Heart left ventricle (tissue), 16 donors: ENCODE data around the gene C1QTNF12. TPM values are rescaled to one million over a fixed set of nuclear protein-coding genes. Genes with fewer than 3 reads are reported as not detected.
A peak's percentile ranks its signal among the peaks of the same experiment; 100 is the strongest.

Experiments
- ATAC-seq, 4 donors: fragments of 200-7000 bp; cut with Tn5 transposase; one replicate each; pipeline ENCODE4 v1.9.1; 2020 to 2022; ENCODE audit warnings: moderate library complexity in 4 of 4, mild to moderate bottlenecking in 3 of 4, moderate number of reproducible peaks in 1 of 4
- DNase-seq, 5 donors: peaks; one replicate each; pipeline ENCODE4 v3.0.0-alpha.2; 2020
- H3K27ac ChIP-seq, 12 donors: fragments of 200-600 bp; sonication (generic) in 4 of 12; one replicate each; pipeline versions ENCODE4 v1.5.0 to v1.8.0; 2016 to 2022; ENCODE audit warnings: mild to moderate bottlenecking in 2 of 12
- H3K27me3 ChIP-seq, 9 donors: fragments of 200-600 bp; sonication (generic) in 2 of 9; one replicate each; pipeline versions ENCODE4 v1.5.1 to v1.8.0; 2016 to 2022; ENCODE audit warnings: mild to moderate bottlenecking in 3 of 9
- H3K36me3 ChIP-seq, 9 donors: fragments of 200-600 bp; sonication (generic) in 2 of 9; one replicate each; pipeline versions ENCODE4 v1.5.0 to v1.8.0; 2018 to 2022; ENCODE audit warnings: mild to moderate bottlenecking in 2 of 9
- H3K4me1 ChIP-seq, 12 donors: fragments of 200-600 bp; sonication (generic) in 4 of 12; one replicate each; pipeline versions ENCODE4 v1.5.0 to v1.8.0; 2016 to 2022; ENCODE audit warnings: mild to moderate bottlenecking in 3 of 12
- H3K4me3 ChIP-seq, 12 donors: fragments of 200-600 bp; sonication (generic) in 4 of 12; one replicate each; pipeline versions ENCODE4 v1.5.0 to v1.8.0; 2017 to 2022; ENCODE audit warnings: mild to moderate bottlenecking in 9 of 12, moderate library complexity in 4 of 12
- H3K9me3 ChIP-seq, 12 donors: fragments of 200-600 bp; sonication (generic) in 4 of 12; one replicate each; pipeline versions ENCODE4 v1.5.0 to v1.8.0; 2016 to 2022; ENCODE audit warnings: mild to moderate bottlenecking in 1 of 12
- CTCF ChIP-seq, 12 donors: fragments of 200-600 bp; sonication (generic) in 4 of 12; IDR thresholded peaks; one replicate each; pipeline versions ENCODE4 v1.5.0 to v1.8.0; 2018 to 2022; ENCODE audit warnings: antibody characterized with exemption in 12 of 12, mild to moderate bottlenecking in 5 of 12
- POLR2A ChIP-seq, 2 donors: fragments of 450-650 bp; IDR thresholded peaks; one replicate each; pipeline ENCODE4 v1.6.1; 2017; ENCODE audit warnings: antibody characterized with exemption in 2 of 2, mild to moderate bottlenecking in 2 of 2, moderate library complexity in 2 of 2
- WGBS, 4 donors: extraction: QIAGEN DNeasy Blood & Tissue Kit in 2 of 4; methylation state at CpG; one replicate each; pipeline versions ENCODE4 v1.1.5 to v1.1.7; 2013 to 2018; 5-methylcytosine and 5-hydroxymethylcytosine counted together
- intact Hi-C, 10 donors: fragments of 100-400 bp; cut with DNase I; formaldehyde crosslinking; loops; one replicate each; pipeline versions ENCODE4 v1.11.1 to v1.14.2; 2022
- polyA plus RNA-seq, 2 donors: library from polyadenylated mRNA; stranded (reverse); fragments of 200-250 nt; gene quantifications; one replicate each; pipeline ENCODE4 v1.2.3, GENCODE V29; 2013
- total RNA-seq, 9 donors: library from RNA; depleted of rRNA in 2 of 9; stranded (reverse); fragments of >200 nt in 2 of 9; fragmentation: NEBNext Ultra II Directional in 3 of 9; extraction: Animal tissue kit (Norgen Biotek cat#: 25700) in 3 of 9; gene quantifications; one replicate each; pipeline versions ENCODE4 v1.1.0 to v1.2.4, GENCODE V29; 2016 to 2023
- donor health status: ischemic (EF 13 %, LVEDD 7.1; RV severe dilation, severe dysfunction).
- donor health status: healthy with polysubstance abuse.
- donor health status: DM: no; HTN: yes; CAD: no.
- donor health status: DM: no; HTN: no; CAD: no.
- donor health status: ischemic (EF 25% LVEDD 6.9; RV normal size, moderate dysfunction).
- donor health status: ischemic (EF 25% LVEDD 5.7; RV mildly dilated, moderate dysfunction).
- donor health status: healthy.
- donor health status: DM: yes; HTN: yes; CAD: no.
- donor health status: ischemic (EF 35%, LVEDD 5.7; RV mildly dilated, moderate dysfunction).
- donor health status: nonischemic (EF 11% LVEDD 7.7; RV severe dilation, severe dysfunction).
- donor health status: DM: yes; HTN: yes; CAD: no.
- donor health status: PGD.
- donor health status: ischemic (EF 29% LVEDD 5.4; RV normal size, mild dysfunction).
- donor health status: nonischemic (EF 23%, LVEDD 6.1; RV moderate dilation, normal function).

C1QTNF12 gene
- total and polyA plus RNA-seq, 11 donors: 0.72 to 3.5 (median 0.85) TPM; not detected in 2

GRCh38 chr1:1198423-1199140 is 47.9 kb downstream of the C1QTNF12 start:
- no peak overlapping the region for H3K4me3 ChIP-seq
- 63 to 75% (median 71%) methylated on average over 17 to 23 of the region's 23 CpGs for WGBS, 4 donors
- peak in 4 of 5 donors; percentile 5 to 48 (median 16) for DNase-seq
- no peak for ATAC-seq
- H3K4me1 ChIP-seq: peaks cover 0 to 13% (median 8%) of the 10 kb centered on the region in 12 donors
- no peak overlapping the region for H3K27ac ChIP-seq
- intact Hi-C loops: loop anchor here in 1 of 10 donors (5.0 kb wide), 1 partner anchor 41 kb away; no protein-coding TSS in a partner anchor
- no peaks in the 10 kb centered on the region for H3K36me3 ChIP-seq
- H3K27me3 ChIP-seq: peaks cover 0 to 24% (median 5%) of the 10 kb centered on the region in 9 donors
- H3K9me3 ChIP-seq: peaks cover 0 to 17% (median 0%) of the 10 kb centered on the region in 12 donors
- TF ChIP-seq CTCF (IDR thresholded peaks at IDR 0.05) (no peak), POLR2A (IDR thresholded peaks at IDR 0.05) (no peak)

- H3K27me3 ChIP-seq: peaks cover 0 to 17% (median 5%) of the 10 kb centered on the region in 9 donors
- peaks cover 0 to 13% (median 8%) of the 10 kb centered on the region in 12 donors for H3K4me1 ChIP-seq
- DNase-seq: peak in 4 of 5 donors; percentile 5 to 54 (median 22)
- no peak overlapping the region for H3K4me3 ChIP-seq
- no peaks in the 10 kb centered on the region for H3K36me3 ChIP-seq
- TF ChIP-seq CTCF (IDR thresholded peaks at IDR 0.05) (no peak), POLR2A (IDR thresholded peaks at IDR 0.05) (no peak)
- H3K9me3 ChIP-seq: peaks cover 0 to 17% (median 0%) of the 10 kb centered on the region in 12 donors
- no peak overlapping the region for H3K27ac ChIP-seq
- ATAC-seq: peak in 1 of 4 donors; percentile 5
- intact Hi-C loops: loop anchor here in 1 of 10 donors (5.0 kb wide), 1 partner anchor 40 kb away; no protein-coding TSS in a partner anchor
- 91 to 96% (median 91%) methylated on average over 25 to 48 of the region's 48 CpGs for WGBS, 4 donors
These were observed 48.7 kb downstream of the C1QTNF12 start for GRCh38 chr1:1197551-1198422.

GRCh38 chr1:1197188-1197500 is 49.4 kb downstream of the C1QTNF12 start:
- peak in 1 of 5 donors; percentile 27 for DNase-seq
- intact Hi-C loops: loop anchor here in 1 of 10 donors (5.0 kb wide), 1 partner anchor 40 kb away; no protein-coding TSS in a partner anchor
- no peak for ATAC-seq

More at GRCh38 chr1:1197188-1197500, 49.4 kb downstream of the C1QTNF12 start:
- no peak overlapping the region for H3K27ac ChIP-seq
- H3K27me3 ChIP-seq: peaks cover 0 to 15% (median 5%) of the 10 kb centered on the region in 9 donors
- no peaks in the 10 kb centered on the region for H3K36me3 ChIP-seq
- WGBS, 4 donors: 86 to 95% (median 91%) methylated on average over 4 to 8 of the region's 8 CpGs
- no peak overlapping the region for H3K4me3 ChIP-seq
- peaks cover 0 to 13% (median 8%) of the 10 kb centered on the region in 12 donors for H3K4me1 ChIP-seq
- peaks cover 0 to 17% (median 0%) of the 10 kb centered on the region in 12 donors for H3K9me3 ChIP-seq
- no peak for TF ChIP-seq POLR2A (IDR thresholded peaks at IDR 0.05)
- TF ChIP-seq CTCF (IDR thresholded peaks at IDR 0.05): no peak
